K562 (cell line): ENCODE data around the gene PARD6A. TPM values are rescaled to one million over a fixed set of nuclear protein-coding genes. Genes with fewer than 3 reads are reported as not detected.

Source experiments
- BCL6 ChIP-seq: fragments of 250-450 bp; sonication (Bioruptor Pico); IDR thresholded peaks from 2 replicates; pipeline ENCODE4 v1.4.0; 2020
- CEBPG ChIP-seq, 3 experiments: fragments of 200-800 bp in 1 of 3; sonication (Bioruptor generic) in 1 of 3; sonication (generic) in 1 of 3; formaldehyde crosslinking in 1 of 3; IDR thresholded peaks in 2 of 3; conservative IDR thresholded peaks in 1 of 3; 2 replicates each; pipeline versions ENCODE4 v1.6.1 to v1.8.0; 2016 to 2022; ENCODE audit warnings: missing compliant biosample characterization in 2 of 3, missing genetic modification characterization in 2 of 3, mild to moderate bottlenecking in 1 of 3, missing genetic modification reagents in 1 of 3
- CHD4 ChIP-seq: fragments of 200-600 bp; sonication (generic); IDR thresholded peaks from 3 replicates; pipeline ENCODE4 v1.6.1; 2012; ENCODE audit warnings: low read depth, mild to moderate bottlenecking, mixed read lengths, low read length, inconsistent platforms; ENCODE audit not compliant: insufficient read depth, insufficient replicate concordance, poor library complexity, severe bottlenecking
- EP400 ChIP-seq: fragments of 450-650 bp; IDR thresholded peaks from 2 replicates; pipeline ENCODE4 v1.6.1; 2017; ENCODE audit warnings: antibody characterized with exemption, mild to moderate bottlenecking, moderate library complexity
- EWSR1 ChIP-seq: fragments of 450-650 bp; IDR thresholded peaks from 2 replicates; pipeline ENCODE4 v1.6.1; 2018; ENCODE audit warnings: borderline replicate concordance, mild to moderate bottlenecking, low read depth, moderate library complexity; ENCODE audit not compliant: partially characterized antibody
- GATA2 ChIP-seq: sonication (generic); formaldehyde crosslinking; IDR thresholded peaks from 2 replicates; pipeline ENCODE4 v1.4.0; 2020; ENCODE audit warnings: mild to moderate bottlenecking, missing genetic modification reagents
- GMEB1 ChIP-seq: fragments of 250-450 bp; sonication (Bioruptor Pico); IDR thresholded peaks from 2 replicates; pipeline ENCODE4 v1.4.0; 2020; ENCODE audit warnings: mild to moderate bottlenecking
- HEY1 ChIP-seq: fragments of 250-450 bp; sonication (Bioruptor Pico); IDR thresholded peaks from 2 replicates; pipeline ENCODE4 v1.5.0; 2020; ENCODE audit warnings: mild to moderate bottlenecking, moderate library complexity, borderline replicate concordance
- ID3 ChIP-seq, 2 experiments: fragments of 250-450 bp in 1 of 2; fragments of 450-650 bp in 1 of 2; sonication (Bioruptor Pico) in 1 of 2; IDR thresholded peaks; 2 replicates each; pipeline versions ENCODE4 v1.6.1 to v1.8.0; 2016 to 2021; ENCODE audit warnings: mild to moderate bottlenecking in 2 of 2, moderate library complexity in 2 of 2, missing compliant biosample characterization in 1 of 2, missing genetic modification characterization in 1 of 2
- MIER1 ChIP-seq: fragments of 450-650 bp; IDR thresholded peaks from 2 replicates; pipeline ENCODE4 v1.6.1; 2016; ENCODE audit warnings: antibody characterized with exemption, mild to moderate bottlenecking, low read depth
- MITF ChIP-seq: IDR thresholded peaks from 2 replicates; pipeline ENCODE4 v1.6.1; 2014; ENCODE audit warnings: antibody characterized with exemption
- NELFE ChIP-seq: IDR thresholded peaks from 2 replicates; pipeline ENCODE4 v1.6.1; 2011; ENCODE audit warnings: mild to moderate bottlenecking; ENCODE audit not compliant: insufficient read depth, insufficient read length
- NFE2L1 ChIP-seq: fragments of 450-650 bp; IDR thresholded peaks from 2 replicates; pipeline ENCODE4 v1.6.1; 2016; ENCODE audit warnings: missing genetic modification characterization, low read depth, mild to moderate bottlenecking, missing compliant biosample characterization, moderate library complexity, borderline replicate concordance
- NFYB ChIP-seq: IDR thresholded peaks from 2 replicates; pipeline ENCODE4 v1.6.1; 2011; ENCODE audit warnings: mild to moderate bottlenecking, moderate library complexity; ENCODE audit not compliant: insufficient read length; ENCODE audit errors: extremely low read depth
- NR3C1 ChIP-seq: sonication (generic); formaldehyde crosslinking; IDR thresholded peaks from 2 replicates; pipeline ENCODE4 v1.8.1; 2022; ENCODE audit warnings: missing genetic modification reagents
- RBM15 ChIP-seq: fragments of 200-400 bp; formaldehyde crosslinking; IDR thresholded peaks from 2 replicates; pipeline ENCODE4 v1.6.1; 2018; ENCODE audit warnings: mild to moderate bottlenecking, low read length, moderate library complexity; ENCODE audit not compliant: insufficient read depth
- SIN3A ChIP-seq, 2 experiments: fragments of 150-350 bp in 1 of 2; IDR thresholded peaks; 2 replicates each; pipeline ENCODE4 v1.6.1; 2011 to 2016; ENCODE audit warnings: borderline replicate concordance in 2 of 2, low read depth in 2 of 2, low read length in 2 of 2, mild to moderate bottlenecking in 2 of 2, moderate library complexity in 2 of 2; ENCODE audit not compliant: control insufficient read depth in 1 of 2
- TOE1 ChIP-seq, 2 experiments: fragments of 450-650 bp in 1 of 2; sonication (generic) in 1 of 2; formaldehyde crosslinking in 1 of 2; IDR thresholded peaks; 2 replicates each; pipeline versions ENCODE4 v1.7.1 to v1.8.0; 2016 to 2022; ENCODE audit warnings: borderline replicate concordance in 2 of 2, mild to moderate bottlenecking in 2 of 2, antibody characterized with exemption in 1 of 2, inconsistent platforms in 1 of 2, low read depth in 1 of 2, missing genetic modification reagents in 1 of 2, moderate library complexity in 1 of 2
- U2AF1 ChIP-seq: fragments of 200-400 bp; formaldehyde crosslinking; optimal IDR thresholded peaks from 2 replicates; pipeline ENCODE3; 2017; ENCODE audit warnings: mild to moderate bottlenecking, low read depth, low read length, moderate library complexity
- ZC3H11A ChIP-seq: IDR thresholded peaks from 2 replicates; pipeline ENCODE4 v1.6.1; 2012; ENCODE audit warnings: low read depth, low read length, improper control_type of control experiment
- ZNF175 ChIP-seq: fragments of 200-800 bp; sonication (Bioruptor generic); IDR thresholded peaks from 2 replicates; pipeline ENCODE4 v1.6.1; 2016; ENCODE audit warnings: low read depth, mild to moderate bottlenecking, missing genetic modification characterization, missing compliant biosample characterization
- ZNF232 ChIP-seq: sonication (generic); formaldehyde crosslinking; IDR thresholded peaks from 2 replicates; pipeline ENCODE4 v1.8.0; 2022; ENCODE audit warnings: mild to moderate bottlenecking, missing genetic modification reagents
- polyA plus RNA-seq, 8 experiments: library from polyadenylated mRNA; depleted of rRNA in 4 of 8; stranded (reverse) in 5 of 8; unstranded in 3 of 8; fragments of >200 nt; fragmentation: Nextera tagmentation in 2 of 8; fragmentation: Illumina TruSeq in 1 of 8; extraction: Ambion mirVana in 2 of 8; extraction: Trizol in 1 of 8; gene quantifications; 2 replicates each; pipeline versions ENCODE4 v1.2.1 to v1.2.3, GENCODE V29; 2011 to 2014; ENCODE audit warnings: inconsistent platforms in 1 of 8, missing spikeins in 1 of 8
- total RNA-seq, 7 experiments: library from RNA; depleted of rRNA in 6 of 7; stranded (reverse); fragments of >200 nt in 6 of 7; fragmentation: Illumina TruSeq in 2 of 7; extraction: Trizol in 2 of 7; gene quantifications; 2 replicates each; pipeline versions ENCODE4 v1.2.1 to v1.2.3, GENCODE V29; 2011 to 2021; ENCODE audit warnings: low replicate concordance in 1 of 7

Gene PARD6A
- total and polyA plus RNA-seq, 9 of the 15 experiments (the other 6 are each of a cell fraction or from before 2014, with no cell fraction given) = 0.04 to 2.0 (median 0.44) TPM

GRCh38 chr16:67660564-67661028 lies at the start of gene PARD6A (continued):
- TF ChIP-seq GMEB1 = peak; percentile 89
- TF ChIP-seq RBM15 = no peak
- TF ChIP-seq ZC3H11A = no peak
- TF ChIP-seq ZNF232 (CRISPR knock-in tag) = no peak
- TF ChIP-seq NFYB = peak; percentile 49
- TF ChIP-seq BCL6 (CRISPR knock-in tag) = no peak
- TF ChIP-seq ZNF175 = no peak
- no peak for TF ChIP-seq MIER1
- no peak for TF ChIP-seq GATA2 (CRISPR knock-in tag)
- no peak; the same call in 1 of the 2 replicates for TF ChIP-seq MITF
- no peak for TF ChIP-seq U2AF1
- TF ChIP-seq CHD4 = no peak
- peak; percentile 98 for TF ChIP-seq CEBPG (CRISPR knock-in tag; IDR thresholded peaks at IDR 0.05)
- TF ChIP-seq CEBPG (tag; conservative IDR thresholded peaks at IDR 0.05 in 1 of 2, IDR thresholded peaks at IDR 0.05 in 1 of 2) = peak; percentile 98 to 99
- TF ChIP-seq EWSR1 = no peak
- no peak for TF ChIP-seq HEY1 (CRISPR knock-in tag)
- no peak for TF ChIP-seq NELFE
- TF ChIP-seq NFE2L1 (tag) = no peak
- TF ChIP-seq SIN3A (IDR thresholded peaks at IDR 0.05; ENCODE audit: borderline replicate concordance in 2 of 2, control insufficient read depth in 1 of 2, low read depth in 2 of 2, low read length in 2 of 2) = peak in 1 of 2 experiments; percentile 82; a peak in 2 of 4 replicates
- no peak for TF ChIP-seq ID3 (CRISPR knock-in tag; IDR thresholded peaks at IDR 0.05)
- TF ChIP-seq ID3 (tag; IDR thresholded peaks at IDR 0.05) = no peak
- peak; percentile 60; the same call in 1 of the 2 replicates for TF ChIP-seq TOE1 (IDR thresholded peaks at IDR 0.05; ENCODE audit: borderline replicate concordance)
- no peak for TF ChIP-seq TOE1 (CRISPR knock-in tag; IDR thresholded peaks at IDR 0.05; ENCODE audit: borderline replicate concordance, low read depth)
- TF ChIP-seq EP400 = peak; percentile 6; the same call in 1 of the 2 replicates
- TF ChIP-seq NR3C1 (CRISPR knock-in tag) = no peak
